ENCODE results near the gene PPP4R3A. TPM values are rescaled to one million over a fixed set of nuclear protein-coding genes. Genes with fewer than 3 reads are reported as not detected.

PPP4R3A gene
- total and polyA plus RNA-seq, 10 of the 15 experiments (the other 5 are each of a cell fraction or from before 2014, with no cell fraction given) = 19.4 to 97.8 (median 62.9) TPM

DNA sequence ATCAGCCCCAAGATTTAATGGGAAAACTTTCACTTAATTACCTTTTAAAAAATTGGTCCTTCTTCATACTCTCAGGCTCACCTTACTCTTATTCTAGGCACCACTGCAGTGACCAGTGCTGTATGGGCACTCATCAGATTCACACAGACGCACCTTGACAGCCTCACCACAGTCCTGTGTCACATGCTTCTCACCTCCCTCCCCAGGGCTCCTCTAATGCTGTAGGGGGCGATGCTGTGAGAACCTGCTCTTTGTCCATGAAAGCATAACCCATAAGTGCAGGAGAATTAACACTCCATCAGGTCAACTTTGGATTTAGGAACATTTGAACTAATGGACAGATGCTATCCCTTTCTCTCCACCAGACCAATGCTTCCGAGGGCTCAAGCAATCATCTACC is 13.9 kb upstream of the PPP4R3A start (continued):
- TF ChIP-seq, protein P1, sequence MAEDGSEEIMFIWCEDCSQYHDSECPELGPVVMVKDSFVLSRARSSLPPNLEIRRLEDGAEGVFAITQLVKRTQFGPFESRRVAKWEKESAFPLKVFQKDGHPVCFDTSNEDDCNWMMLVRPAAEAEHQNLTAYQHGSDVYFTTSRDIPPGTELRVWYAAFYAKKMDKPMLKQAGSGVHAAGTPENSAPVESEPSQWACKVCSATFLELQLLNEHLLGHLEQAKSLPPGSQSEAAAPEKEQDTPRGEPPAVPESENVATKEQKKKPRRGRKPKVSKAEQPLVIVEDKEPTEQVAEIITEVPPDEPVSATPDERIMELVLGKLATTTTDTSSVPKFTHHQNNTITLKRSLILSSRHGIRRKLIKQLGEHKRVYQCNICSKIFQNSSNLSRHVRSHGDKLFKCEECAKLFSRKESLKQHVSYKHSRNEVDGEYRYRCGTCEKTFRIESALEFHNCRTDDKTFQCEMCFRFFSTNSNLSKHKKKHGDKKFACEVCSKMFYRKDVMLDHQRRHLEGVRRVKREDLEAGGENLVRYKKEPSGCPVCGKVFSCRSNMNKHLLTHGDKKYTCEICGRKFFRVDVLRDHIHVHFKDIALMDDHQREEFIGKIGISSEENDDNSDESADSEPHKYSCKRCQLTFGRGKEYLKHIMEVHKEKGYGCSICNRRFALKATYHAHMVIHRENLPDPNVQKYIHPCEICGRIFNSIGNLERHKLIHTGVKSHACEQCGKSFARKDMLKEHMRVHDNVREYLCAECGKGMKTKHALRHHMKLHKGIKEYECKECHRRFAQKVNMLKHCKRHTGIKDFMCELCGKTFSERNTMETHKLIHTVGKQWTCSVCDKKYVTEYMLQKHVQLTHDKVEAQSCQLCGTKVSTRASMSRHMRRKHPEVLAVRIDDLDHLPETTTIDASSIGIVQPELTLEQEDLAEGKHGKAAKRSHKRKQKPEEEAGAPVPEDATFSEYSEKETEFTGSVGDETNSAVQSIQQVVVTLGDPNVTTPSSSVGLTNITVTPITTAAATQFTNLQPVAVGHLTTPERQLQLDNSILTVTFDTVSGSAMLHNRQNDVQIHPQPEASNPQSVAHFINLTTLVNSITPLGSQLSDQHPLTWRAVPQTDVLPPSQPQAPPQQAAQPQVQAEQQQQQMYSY (CRISPR knock-in tag; IDR thresholded peaks at IDR 0.05) = no peak
- TF ChIP-seq MYB (IDR thresholded peaks at IDR 0.05; ENCODE audit: borderline replicate concordance, low read depth, low read length) (no peak), ZNF24 (IDR thresholded peaks at IDR 0.05) (no peak), RUNX3 (IDR thresholded peaks at IDR 0.05; ENCODE audit: low read length) (no peak), STAT3 (IDR thresholded peaks at IDR 0.05; ENCODE audit: low read depth, low read length) (no peak), TARDBP (IDR thresholded peaks at IDR 0.05; ENCODE audit: borderline replicate concordance) (no peak)

DNA sequence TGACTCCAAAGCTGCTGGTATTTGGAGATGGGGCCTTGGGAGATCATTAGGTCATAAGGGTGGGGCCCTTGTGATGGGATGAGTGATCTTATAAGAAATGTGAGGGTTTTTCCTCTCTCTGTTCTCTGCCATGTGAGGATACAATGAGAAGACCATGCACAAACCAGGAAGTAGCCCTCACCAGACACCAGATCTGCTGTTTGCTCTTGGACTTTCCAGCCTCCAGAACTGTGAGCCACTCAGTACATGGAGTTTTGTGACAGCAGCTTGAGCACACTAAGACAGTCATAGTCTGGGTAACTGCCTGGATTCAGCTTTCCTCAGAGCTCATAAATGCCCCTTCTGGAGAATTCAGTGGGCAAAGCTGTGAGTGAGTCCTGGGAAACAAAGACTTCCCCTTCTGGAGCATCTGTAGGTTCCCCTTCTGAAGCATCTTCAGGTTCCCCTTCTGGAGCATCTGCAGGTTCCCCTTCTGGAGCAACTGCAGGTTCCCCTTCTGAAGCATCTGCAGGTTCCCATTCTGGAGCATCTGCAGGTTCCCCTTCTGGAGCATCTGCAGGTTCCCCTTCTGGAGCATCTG is 11.0 kb upstream of the PPP4R3A start:
- ChIA-PET RAD21 (ENCODE audit: unreplicated experiment) (no interaction called here), SMC1A (ENCODE audit: uncharacterized antibody, unreplicated experiment) (no interaction called here), CTCF (no interaction called here), POLR2A (no interaction called here)
- Histone ChIP-seq H3K4me1 (ENCODE audit: control insufficient read depth, insufficient read depth, low read length) (no peaks in the 10 kb centered on the region), H3K27ac (ENCODE audit: control insufficient read depth, insufficient read depth) (no peak overlapping the region), H3K36me3 (ENCODE audit: control insufficient read depth in 2 of 2, insufficient read depth in 2 of 2, low read length in 1 of 2) (no peaks in the 10 kb centered on the region), H3K4me3 (no peak overlapping the region), H3K9ac (ENCODE audit: control insufficient read depth, insufficient read depth, low read length) (no peak overlapping the region), H3K79me2 (ENCODE audit: control insufficient read depth, insufficient read depth, low read length) (no peaks in the 10 kb centered on the region), H3K27me3 (replicated peaks in 1 of 2; ENCODE audit: control insufficient read depth in 2 of 2, insufficient read depth in 2 of 2, low read length in 1 of 2) (no peaks in the 10 kb centered on the region), H4K20me1 (ENCODE audit: control insufficient read depth, insufficient read depth) (no peaks in the 10 kb centered on the region), H3K9me3 (replicated peaks; ENCODE audit: control insufficient read depth, insufficient read depth, low read length) (no peaks in the 10 kb centered on the region; the same call in 2 of the 3 replicates), H3K4me2 (ENCODE audit: control insufficient read depth, insufficient read depth) (no peak overlapping the region), H2AFZ (ENCODE audit: control insufficient read depth, low read depth, low read length) (no peak overlapping the region)
- in situ Hi-C loops (cut with MboI) = loop anchor here (25.0 kb wide), 1 partner anchor 1134 kb away; the partner anchor contains the start of gene CALM1
- DNase-seq (ENCODE audit: low read depth, low spot score) (no peak), ATAC-seq (no peak), FAIRE-seq (no peak)
- intact Hi-C loops (cut with micrococcal nuclease; ENCODE audit: unreplicated experiment) = no loop called here
- BruUV-seq (replicated peaks) = no TSS peak
- no peak for TF ChIP-seq CHD2 (IDR thresholded peaks at IDR 0.05; ENCODE audit: borderline replicate concordance, low read depth, low read length)
- no peak for TF ChIP-seq JUNB (IDR thresholded peaks at IDR 0.05)
- no peak for TF ChIP-seq MYB (IDR thresholded peaks at IDR 0.05; ENCODE audit: borderline replicate concordance, low read depth, low read length)
- TF ChIP-seq ATF7 (IDR thresholded peaks at IDR 0.05; ENCODE audit: low read depth) = no peak
- TF ChIP-seq NR2F1 (conservative IDR thresholded peaks at IDR 0.05) = no peak
- TF ChIP-seq ZNF274 (IDR thresholded peaks at IDR 0.05; ENCODE audit: insufficient read depth, insufficient read length) = no peak
- no peak for TF ChIP-seq KDM1A (IDR thresholded peaks at IDR 0.05; ENCODE audit: borderline replicate concordance)
- TF ChIP-seq, protein P2, sequence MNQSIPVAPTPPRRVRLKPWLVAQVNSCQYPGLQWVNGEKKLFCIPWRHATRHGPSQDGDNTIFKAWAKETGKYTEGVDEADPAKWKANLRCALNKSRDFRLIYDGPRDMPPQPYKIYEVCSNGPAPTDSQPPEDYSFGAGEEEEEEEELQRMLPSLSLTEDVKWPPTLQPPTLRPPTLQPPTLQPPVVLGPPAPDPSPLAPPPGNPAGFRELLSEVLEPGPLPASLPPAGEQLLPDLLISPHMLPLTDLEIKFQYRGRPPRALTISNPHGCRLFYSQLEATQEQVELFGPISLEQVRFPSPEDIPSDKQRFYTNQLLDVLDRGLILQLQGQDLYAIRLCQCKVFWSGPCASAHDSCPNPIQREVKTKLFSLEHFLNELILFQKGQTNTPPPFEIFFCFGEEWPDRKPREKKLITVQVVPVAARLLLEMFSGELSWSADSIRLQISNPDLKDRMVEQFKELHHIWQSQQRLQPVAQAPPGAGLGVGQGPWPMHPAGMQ (IDR thresholded peaks at IDR 0.05; ENCODE audit: borderline replicate concordance) = no peak
- TF ChIP-seq NR2C1 (IDR thresholded peaks at IDR 0.05) = no peak
- TF ChIP-seq, protein P3, sequence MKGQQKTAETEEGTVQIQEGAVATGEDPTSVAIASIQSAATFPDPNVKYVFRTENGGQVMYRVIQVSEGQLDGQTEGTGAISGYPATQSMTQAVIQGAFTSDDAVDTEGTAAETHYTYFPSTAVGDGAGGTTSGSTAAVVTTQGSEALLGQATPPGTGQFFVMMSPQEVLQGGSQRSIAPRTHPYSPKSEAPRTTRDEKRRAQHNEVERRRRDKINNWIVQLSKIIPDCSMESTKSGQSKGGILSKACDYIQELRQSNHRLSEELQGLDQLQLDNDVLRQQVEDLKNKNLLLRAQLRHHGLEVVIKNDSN (IDR thresholded peaks at IDR 0.05; ENCODE audit: borderline replicate concordance, extremely low read length, insufficient read depth, low read depth, low read length) = no peak
- TF ChIP-seq DPF2 (IDR thresholded peaks at IDR 0.05) = no peak
- no peak for TF ChIP-seq EED (IDR thresholded peaks at IDR 0.05; ENCODE audit: low read depth)
- TF ChIP-seq ASH2L (IDR thresholded peaks at IDR 0.05; ENCODE audit: borderline replicate concordance, low read depth) = no peak

Data from GM12878 (cell line).